ENCODE data around the gene PLEKHA8. TPM values are rescaled to one million over a fixed set of nuclear protein-coding genes. Genes with fewer than 3 reads are reported as not detected.

The PLEKHA8 gene
- total RNA-seq, 1 donor from 2014 or later = 43.8 TPM

DNA sequence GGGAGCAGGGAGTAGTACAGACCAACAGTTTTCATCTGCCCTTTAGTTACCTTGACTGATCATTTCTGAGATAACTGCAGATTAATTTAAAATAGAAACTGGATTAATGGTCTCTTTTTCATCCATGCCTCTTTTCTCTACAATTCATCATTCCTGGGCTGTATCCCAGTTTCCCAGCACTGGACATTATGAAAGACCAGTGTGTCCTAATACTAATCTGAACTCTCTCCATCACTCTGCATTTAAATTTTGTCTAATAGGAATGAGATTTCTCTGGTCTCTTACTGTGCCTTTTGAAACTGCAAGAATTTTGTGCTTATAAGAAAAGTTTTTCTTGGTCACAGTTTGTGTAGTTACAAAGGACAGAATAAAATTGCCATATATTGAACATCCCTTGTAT is 12.7 kb downstream of the PLEKHA8 start:
- DNase-seq (ENCODE audit: low spot score) = no peak
- no peak overlapping the region for H3K27ac Mint-ChIP-seq (ENCODE audit: unreplicated experiment)
- H3K4me3 Mint-ChIP-seq (ENCODE audit: unreplicated experiment) = no peak overlapping the region
- no peaks in the 10 kb centered on the region for H3K9me3 Mint-ChIP-seq (ENCODE audit: unreplicated experiment)
- TF ChIP-seq, protein P1, sequence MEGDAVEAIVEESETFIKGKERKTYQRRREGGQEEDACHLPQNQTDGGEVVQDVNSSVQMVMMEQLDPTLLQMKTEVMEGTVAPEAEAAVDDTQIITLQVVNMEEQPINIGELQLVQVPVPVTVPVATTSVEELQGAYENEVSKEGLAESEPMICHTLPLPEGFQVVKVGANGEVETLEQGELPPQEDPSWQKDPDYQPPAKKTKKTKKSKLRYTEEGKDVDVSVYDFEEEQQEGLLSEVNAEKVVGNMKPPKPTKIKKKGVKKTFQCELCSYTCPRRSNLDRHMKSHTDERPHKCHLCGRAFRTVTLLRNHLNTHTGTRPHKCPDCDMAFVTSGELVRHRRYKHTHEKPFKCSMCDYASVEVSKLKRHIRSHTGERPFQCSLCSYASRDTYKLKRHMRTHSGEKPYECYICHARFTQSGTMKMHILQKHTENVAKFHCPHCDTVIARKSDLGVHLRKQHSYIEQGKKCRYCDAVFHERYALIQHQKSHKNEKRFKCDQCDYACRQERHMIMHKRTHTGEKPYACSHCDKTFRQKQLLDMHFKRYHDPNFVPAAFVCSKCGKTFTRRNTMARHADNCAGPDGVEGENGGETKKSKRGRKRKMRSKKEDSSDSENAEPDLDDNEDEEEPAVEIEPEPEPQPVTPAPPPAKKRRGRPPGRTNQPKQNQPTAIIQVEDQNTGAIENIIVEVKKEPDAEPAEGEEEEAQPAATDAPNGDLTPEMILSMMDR (IDR thresholded peaks at IDR 0.05; ENCODE audit: unreplicated experiment) = no peak
- H3K36me3 Mint-ChIP-seq (ENCODE audit: low read depth, unreplicated experiment) = peaks cover 10% of the 10 kb centered on the region
- no peaks in the 10 kb centered on the region for H3K27me3 Mint-ChIP-seq (ENCODE audit: unreplicated experiment)
- peaks cover 9% of the 10 kb centered on the region for H3K4me1 Mint-ChIP-seq (ENCODE audit: unreplicated experiment)

DNA sequence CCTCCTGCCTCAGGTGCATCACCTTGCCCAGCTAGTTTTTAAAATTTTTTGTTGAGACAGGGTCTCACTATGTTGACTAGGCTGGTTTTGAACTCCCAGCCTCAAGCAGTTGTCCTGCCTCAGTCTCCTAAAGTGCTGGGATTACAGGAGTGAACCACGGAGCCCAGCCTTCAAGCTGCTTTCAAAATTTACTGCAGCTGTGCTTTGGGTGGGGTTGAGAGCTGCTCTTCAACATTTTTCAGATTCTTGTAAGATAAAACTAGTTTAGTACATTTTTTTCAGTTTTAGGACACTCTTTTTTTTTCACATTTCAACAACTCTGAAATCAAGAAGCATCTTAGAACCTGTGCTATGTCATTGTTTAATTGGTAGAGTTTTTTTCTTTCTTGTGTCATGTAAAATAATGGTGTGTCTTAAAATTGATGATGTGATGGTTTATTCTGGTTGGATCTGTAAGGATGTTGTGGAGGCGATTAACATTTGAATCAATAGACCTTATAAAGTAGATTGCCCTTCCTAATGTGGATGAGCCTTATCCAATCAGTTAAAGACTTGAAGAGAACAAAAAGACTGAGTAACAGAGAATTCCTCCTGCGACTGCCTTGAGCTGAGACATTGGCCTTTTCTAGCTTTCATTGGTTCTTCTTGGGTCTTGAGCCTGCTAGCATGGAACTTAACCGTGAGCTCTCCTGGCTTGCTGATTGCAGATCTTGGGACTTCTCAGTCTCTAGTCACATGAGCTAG is 13.5 kb downstream of the PLEKHA8 start:
- H3K27me3 Mint-ChIP-seq (ENCODE audit: unreplicated experiment) = no peaks in the 10 kb centered on the region
- H3K9me3 Mint-ChIP-seq (ENCODE audit: unreplicated experiment) = no peaks in the 10 kb centered on the region
- H3K4me3 Mint-ChIP-seq (ENCODE audit: unreplicated experiment) = no peak overlapping the region
- DNase-seq (ENCODE audit: low spot score) = no peak
- no peak overlapping the region for H3K27ac Mint-ChIP-seq (ENCODE audit: unreplicated experiment)
- H3K4me1 Mint-ChIP-seq (ENCODE audit: unreplicated experiment) = peaks cover 9% of the 10 kb centered on the region
- H3K36me3 Mint-ChIP-seq (ENCODE audit: low read depth, unreplicated experiment) = peaks cover 15% of the 10 kb centered on the region
- TF ChIP-seq, protein P1 (IDR thresholded peaks at IDR 0.05; ENCODE audit: unreplicated experiment) = no peak

DNA sequence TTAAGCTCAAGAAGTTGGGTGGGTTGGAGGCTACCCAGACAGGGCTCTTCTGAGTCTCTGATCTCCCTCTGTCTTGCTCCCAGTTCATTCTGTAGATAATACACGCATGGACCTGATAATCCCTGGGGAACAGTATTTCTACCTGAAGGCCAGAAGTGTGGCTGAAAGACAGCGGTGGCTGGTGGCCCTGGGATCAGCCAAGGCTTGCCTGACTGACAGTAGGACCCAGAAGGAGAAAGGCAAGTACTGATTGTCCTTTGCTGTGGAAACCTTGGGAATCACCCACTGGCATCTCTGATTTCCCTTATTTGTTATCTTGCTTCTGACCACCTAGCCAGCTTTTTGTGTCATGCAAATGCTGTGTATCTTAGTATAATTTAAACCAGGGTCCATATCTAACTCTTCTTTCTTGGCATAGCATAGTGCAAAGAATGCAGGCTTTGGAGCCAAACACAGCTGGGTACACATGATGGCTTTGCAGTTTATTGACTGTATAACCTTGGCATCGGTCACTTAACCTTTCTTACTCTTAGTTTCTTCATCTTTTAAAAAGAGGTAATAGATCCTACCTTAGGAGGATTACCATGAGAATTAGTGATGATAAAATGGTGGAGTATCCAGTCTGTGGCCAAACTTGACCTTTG is 18.0 kb downstream of the PLEKHA8 start:
- DNase-seq (ENCODE audit: low spot score) = no peak
- H3K27ac Mint-ChIP-seq (ENCODE audit: unreplicated experiment) = no peak overlapping the region
- no peak overlapping the region for H3K4me3 Mint-ChIP-seq (ENCODE audit: unreplicated experiment)
- TF ChIP-seq, protein P1 (IDR thresholded peaks at IDR 0.05; ENCODE audit: unreplicated experiment) = no peak
- peaks cover 32% of the 10 kb centered on the region for H3K36me3 Mint-ChIP-seq (ENCODE audit: low read depth, unreplicated experiment)
- no peaks in the 10 kb centered on the region for H3K9me3 Mint-ChIP-seq (ENCODE audit: unreplicated experiment)
- H3K4me1 Mint-ChIP-seq (ENCODE audit: unreplicated experiment) = no peaks in the 10 kb centered on the region
- H3K27me3 Mint-ChIP-seq (ENCODE audit: unreplicated experiment) = no peaks in the 10 kb centered on the region

DNA sequence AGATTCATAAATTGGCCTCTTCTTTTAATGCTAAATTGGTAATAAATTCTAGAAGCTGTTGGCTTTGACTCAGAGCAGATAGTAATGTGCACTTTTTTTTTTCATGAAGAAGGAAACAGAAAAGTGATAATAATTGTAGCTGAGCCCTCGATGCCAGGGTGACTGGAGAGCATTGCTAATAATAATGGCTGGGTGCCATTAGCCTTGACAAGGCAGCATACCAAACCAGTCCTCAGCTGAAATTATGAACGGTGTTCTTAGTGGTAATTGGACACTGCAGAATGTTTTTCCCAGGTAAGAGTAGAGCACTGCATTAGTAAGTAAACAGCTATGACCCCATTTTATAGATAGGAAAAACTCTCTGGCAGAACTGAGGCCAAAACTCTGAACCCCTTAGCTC is 18.9 kb downstream of the PLEKHA8 start:
- Mint-ChIP-seq H3K27ac (ENCODE audit: unreplicated experiment) (no peak overlapping the region), H3K36me3 (ENCODE audit: low read depth, unreplicated experiment) (peaks cover 32% of the 10 kb centered on the region), H3K9me3 (ENCODE audit: unreplicated experiment) (no peaks in the 10 kb centered on the region), H3K4me1 (ENCODE audit: unreplicated experiment) (no peaks in the 10 kb centered on the region), H3K27me3 (ENCODE audit: unreplicated experiment) (no peaks in the 10 kb centered on the region), H3K4me3 (ENCODE audit: unreplicated experiment) (no peak overlapping the region)
- TF ChIP-seq, protein P1 (IDR thresholded peaks at IDR 0.05; ENCODE audit: unreplicated experiment) = no peak
- no peak for DNase-seq (ENCODE audit: low spot score)

DNA sequence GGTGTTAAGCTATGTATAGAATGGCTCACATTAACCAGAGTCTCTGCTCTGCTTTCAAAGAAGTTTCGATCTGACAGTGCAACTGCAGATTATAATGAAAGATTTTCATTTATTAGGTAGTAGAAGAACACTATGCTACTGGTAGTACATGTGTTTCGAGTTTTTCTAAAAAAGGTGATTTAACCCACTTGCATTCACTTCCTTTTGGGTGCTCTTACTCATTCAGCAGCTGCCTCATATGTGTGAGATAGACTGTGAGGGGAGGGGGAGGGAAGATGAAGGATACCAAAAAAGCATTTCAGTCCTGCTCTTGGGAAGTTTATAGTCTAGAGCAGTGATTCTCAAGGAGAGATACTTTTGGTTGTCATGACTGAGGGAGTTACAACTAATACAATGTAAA is 20.4 kb downstream of the PLEKHA8 start:
- DNase-seq (ENCODE audit: low spot score) = no peak
- no peaks in the 10 kb centered on the region for H3K27me3 Mint-ChIP-seq (ENCODE audit: unreplicated experiment)
- peaks cover 38% of the 10 kb centered on the region for H3K36me3 Mint-ChIP-seq (ENCODE audit: low read depth, unreplicated experiment)
- no peak overlapping the region for H3K27ac Mint-ChIP-seq (ENCODE audit: unreplicated experiment)
- H3K9me3 Mint-ChIP-seq (ENCODE audit: unreplicated experiment) = no peaks in the 10 kb centered on the region
- H3K4me3 Mint-ChIP-seq (ENCODE audit: unreplicated experiment) = no peak overlapping the region
- TF ChIP-seq, protein P1 (IDR thresholded peaks at IDR 0.05; ENCODE audit: unreplicated experiment) = no peak
- no peaks in the 10 kb centered on the region for H3K4me1 Mint-ChIP-seq (ENCODE audit: unreplicated experiment)
